Fibroblast of pulmonary artery (primary cell): Measurements from ENCODE around the gene SLC35F4.

ENCODE experiments used
- DNase-seq: peaks from one replicate; pipeline ENCODE4 v3.0.0-alpha.2; 2010; ENCODE audit warnings: low read depth
- H3K4me3 ChIP-seq: replicated peaks from 2 replicates; pipeline ENCODE4 v1.5.1; 2011; ENCODE audit warnings: low read depth, mild to moderate bottlenecking, control low read depth, low read length, moderate library complexity
- CTCF ChIP-seq: IDR thresholded peaks from 2 replicates; pipeline ENCODE4 v1.5.1; 2011; ENCODE audit warnings: mild to moderate bottlenecking, control low read depth, low read length, inconsistent platforms; ENCODE audit errors: missing control alignments

The SLC35F4 gene

GRCh38 chr14:57659052-57659451 lies 206.8 kb downstream of the SLC35F4 start:
- H3K4me3 ChIP-seq: no peak overlapping the region
- no peak for TF ChIP-seq CTCF
- DNase-seq: no peak

DNA sequence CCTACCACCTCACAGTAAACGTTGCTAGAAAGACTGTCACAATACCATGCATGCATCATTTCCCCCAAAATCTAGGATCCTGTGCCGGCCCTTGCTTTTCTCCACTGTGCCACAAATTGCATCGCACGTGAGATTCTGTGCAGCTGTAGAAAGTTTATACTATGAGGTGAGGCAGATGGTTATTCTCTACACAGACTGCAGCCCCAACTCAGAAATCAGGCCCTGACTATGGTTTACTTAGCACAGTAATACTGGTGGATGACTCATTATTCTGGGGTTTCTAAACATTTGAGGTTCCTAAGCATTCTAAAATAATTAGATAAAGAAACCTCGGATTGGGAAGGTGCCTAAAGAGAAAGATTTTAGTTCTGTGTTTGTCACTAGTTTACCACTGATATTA lies 208.4 kb downstream of the SLC35F4 start:
- TF ChIP-seq CTCF: no peak
- no peak for DNase-seq
- H3K4me3 ChIP-seq: no peak overlapping the region

GRCh38 chr14:57656853-57657252 lies 209.0 kb downstream of the SLC35F4 start:
- H3K4me3 ChIP-seq: no peak overlapping the region
- no peak for TF ChIP-seq CTCF
- no peak for DNase-seq

- no peak for DNase-seq
- no peak overlapping the region for H3K4me3 ChIP-seq
- TF ChIP-seq CTCF: no peak
Observed at GRCh38 chr14:57652769-57653168, 213.1 kb downstream of the SLC35F4 start.

DNA sequence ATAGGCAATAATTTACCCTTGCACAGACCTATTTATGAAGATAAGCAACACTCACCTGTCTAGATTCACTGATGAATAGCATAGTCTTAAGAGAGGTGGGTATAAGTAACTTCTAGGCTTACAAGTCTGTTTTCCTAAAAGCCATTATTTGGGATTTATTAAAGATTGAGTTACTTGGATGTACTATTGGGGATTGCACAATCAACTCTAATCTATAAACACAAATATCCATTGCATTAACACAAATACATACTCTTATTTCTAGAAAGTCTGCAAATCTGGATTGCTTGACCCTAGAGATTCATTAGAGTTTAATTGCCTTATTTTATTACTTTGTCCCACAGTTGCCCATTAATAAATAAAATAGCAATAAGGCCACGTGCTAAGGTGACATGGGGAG lies 224.1 kb downstream of the SLC35F4 start:
- no peak overlapping the region for H3K4me3 ChIP-seq
- DNase-seq: no peak
- TF ChIP-seq CTCF: no peak

GRCh38 chr14:57640036-57640435 lies 225.9 kb downstream of the SLC35F4 start:
- H3K4me3 ChIP-seq: no peak overlapping the region
- no peak for DNase-seq
- TF ChIP-seq CTCF: no peak

- no peak overlapping the region for H3K4me3 ChIP-seq
- DNase-seq: no peak
- TF ChIP-seq CTCF: no peak
Observed at GRCh38 chr14:57637901-57638300, 228.0 kb downstream of the SLC35F4 start.
